ENCODE results near the gene RRAD. TPM values are rescaled to one million over a fixed set of nuclear protein-coding genes. Genes with fewer than 3 reads are reported as not detected.
A peak's percentile ranks its signal among the peaks of the same experiment; 100 is the strongest.
"Not testable (repeated sequence)": the region's sequence is repeated elsewhere in the genome, so short reads cannot be mapped to it uniquely, and the experiment has no call there.

RRAD gene
- total RNA-seq, 1 donor from 2014 or later, result not detected

DNA sequence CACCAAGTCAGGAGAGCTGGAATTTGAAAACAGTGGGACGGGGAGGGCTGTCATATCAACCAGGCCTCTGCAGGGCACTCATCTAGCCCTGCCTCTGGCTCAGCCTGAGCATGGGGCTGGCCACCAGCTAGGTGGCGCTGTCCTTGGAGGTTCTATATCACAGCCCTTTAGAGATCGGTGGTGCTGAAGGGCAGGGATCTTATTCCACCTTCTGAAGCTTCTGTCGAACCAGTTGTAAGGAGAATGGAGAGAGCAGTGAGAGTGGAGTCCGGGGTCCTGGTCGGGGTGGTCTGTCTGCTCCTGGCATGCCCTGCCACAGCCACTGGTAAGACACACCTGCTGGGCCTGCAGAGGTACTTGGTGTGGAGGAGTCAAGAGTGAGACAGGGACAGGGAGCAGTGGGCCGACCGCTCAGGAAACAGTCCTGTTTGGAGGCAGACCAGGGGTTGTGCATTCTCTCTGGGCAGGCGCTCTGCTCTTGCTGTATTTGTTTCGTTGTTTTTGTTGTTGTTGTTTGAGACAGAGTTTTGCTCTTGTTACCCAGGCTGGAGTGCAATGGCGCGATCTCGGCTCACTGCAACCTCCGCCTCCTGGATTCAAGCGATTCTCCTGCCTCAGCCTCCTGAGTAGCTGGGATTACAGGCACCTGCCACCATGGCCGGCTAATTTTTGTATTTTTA, 35.9 kb upstream of the RRAD start, which contains the start of gene CES3:
Gene CES3 (plus strand): TSS at position 202 of the 680 bp plus-strand sequence. CDS start 42 bp downstream, at position 244.
- DNase-seq (ENCODE audit: low spot score), result peak; percentile 83
- no peaks in the 10 kb centered on the region for H3K9me3 Mint-ChIP-seq (ENCODE audit: unreplicated experiment)
- H3K4me1 Mint-ChIP-seq (ENCODE audit: unreplicated experiment), result peaks cover 10% of the 10 kb centered on the region
- peaks cover 11% of the 10 kb centered on the region for H3K27me3 Mint-ChIP-seq (ENCODE audit: unreplicated experiment)
- TF ChIP-seq, protein P1, sequence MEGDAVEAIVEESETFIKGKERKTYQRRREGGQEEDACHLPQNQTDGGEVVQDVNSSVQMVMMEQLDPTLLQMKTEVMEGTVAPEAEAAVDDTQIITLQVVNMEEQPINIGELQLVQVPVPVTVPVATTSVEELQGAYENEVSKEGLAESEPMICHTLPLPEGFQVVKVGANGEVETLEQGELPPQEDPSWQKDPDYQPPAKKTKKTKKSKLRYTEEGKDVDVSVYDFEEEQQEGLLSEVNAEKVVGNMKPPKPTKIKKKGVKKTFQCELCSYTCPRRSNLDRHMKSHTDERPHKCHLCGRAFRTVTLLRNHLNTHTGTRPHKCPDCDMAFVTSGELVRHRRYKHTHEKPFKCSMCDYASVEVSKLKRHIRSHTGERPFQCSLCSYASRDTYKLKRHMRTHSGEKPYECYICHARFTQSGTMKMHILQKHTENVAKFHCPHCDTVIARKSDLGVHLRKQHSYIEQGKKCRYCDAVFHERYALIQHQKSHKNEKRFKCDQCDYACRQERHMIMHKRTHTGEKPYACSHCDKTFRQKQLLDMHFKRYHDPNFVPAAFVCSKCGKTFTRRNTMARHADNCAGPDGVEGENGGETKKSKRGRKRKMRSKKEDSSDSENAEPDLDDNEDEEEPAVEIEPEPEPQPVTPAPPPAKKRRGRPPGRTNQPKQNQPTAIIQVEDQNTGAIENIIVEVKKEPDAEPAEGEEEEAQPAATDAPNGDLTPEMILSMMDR (IDR thresholded peaks at IDR 0.05; ENCODE audit: unreplicated experiment), result peak; percentile 62
- H3K27ac Mint-ChIP-seq (ENCODE audit: unreplicated experiment), result peak within 1 kb of the TSS; percentile 84
- no peaks in the 10 kb centered on the region for H3K36me3 Mint-ChIP-seq (ENCODE audit: low read depth, unreplicated experiment)
- H3K4me3 Mint-ChIP-seq (ENCODE audit: unreplicated experiment), result peak within 1 kb of the TSS; percentile 59

DNA sequence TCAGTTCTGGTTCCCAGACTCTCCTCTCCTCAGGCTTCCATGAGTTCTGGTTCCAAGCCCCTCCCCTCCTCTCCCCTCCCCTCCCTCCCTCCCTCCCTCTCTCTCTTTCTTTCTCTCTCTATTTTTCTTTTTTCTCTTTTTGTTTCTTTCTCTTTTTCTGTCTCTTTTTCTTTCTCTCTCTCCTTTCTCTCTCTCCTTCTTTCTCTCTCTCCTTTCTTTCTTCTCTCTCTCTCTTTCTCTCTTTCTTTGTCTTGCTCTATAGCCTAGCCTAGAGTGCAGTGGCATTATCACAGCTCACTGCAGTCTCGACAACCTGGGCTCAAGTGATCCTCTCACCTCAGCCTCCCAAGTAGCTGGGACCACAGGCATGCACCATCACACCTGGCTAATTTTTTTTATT, 34.9 kb upstream of the RRAD start:
- TF ChIP-seq, protein P1 (IDR thresholded peaks at IDR 0.05; ENCODE audit: unreplicated experiment), result no peak
- no peak overlapping the region for H3K27ac Mint-ChIP-seq (ENCODE audit: unreplicated experiment)
- no peak for DNase-seq (ENCODE audit: low spot score)
- no peak overlapping the region for H3K4me3 Mint-ChIP-seq (ENCODE audit: unreplicated experiment)
- no peaks in the 10 kb centered on the region for H3K9me3 Mint-ChIP-seq (ENCODE audit: unreplicated experiment)
- peaks cover 10% of the 10 kb centered on the region for H3K4me1 Mint-ChIP-seq (ENCODE audit: unreplicated experiment)
- peaks cover 11% of the 10 kb centered on the region for H3K27me3 Mint-ChIP-seq (ENCODE audit: unreplicated experiment)
- H3K36me3 Mint-ChIP-seq (ENCODE audit: low read depth, unreplicated experiment), result no peaks in the 10 kb centered on the region

DNA sequence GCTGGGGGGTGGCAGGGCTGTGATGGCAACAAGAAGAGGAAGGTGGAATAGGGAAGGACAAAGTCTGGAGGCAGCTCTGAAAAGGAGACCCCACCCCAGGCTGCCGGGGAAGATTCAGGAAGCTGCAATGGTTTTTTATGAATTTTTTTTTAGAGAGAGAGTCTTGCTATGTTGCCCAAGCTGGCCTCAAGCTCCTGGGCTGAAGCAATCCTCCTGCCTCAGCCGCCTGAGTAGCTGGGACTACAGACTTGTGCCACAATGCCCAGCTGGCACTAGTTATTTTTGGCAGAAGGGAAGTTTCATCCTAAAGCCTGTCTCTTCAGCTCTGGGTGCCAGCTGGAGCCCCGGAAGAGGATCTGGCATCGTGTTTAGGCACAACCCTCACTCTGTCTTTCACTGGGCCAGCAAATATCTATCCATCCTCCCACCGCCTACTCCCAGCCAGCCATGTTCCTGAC, 34.4 kb upstream of the RRAD start:
- DNase-seq (ENCODE audit: low spot score), result no peak
- H3K4me3 Mint-ChIP-seq (ENCODE audit: unreplicated experiment), result no peak overlapping the region
- peaks cover 10% of the 10 kb centered on the region for H3K4me1 Mint-ChIP-seq (ENCODE audit: unreplicated experiment)
- no peaks in the 10 kb centered on the region for H3K9me3 Mint-ChIP-seq (ENCODE audit: unreplicated experiment)
- TF ChIP-seq, protein P1 (IDR thresholded peaks at IDR 0.05; ENCODE audit: unreplicated experiment), result no peak
- H3K36me3 Mint-ChIP-seq (ENCODE audit: low read depth, unreplicated experiment), result no peaks in the 10 kb centered on the region
- H3K27ac Mint-ChIP-seq (ENCODE audit: unreplicated experiment), result no peak overlapping the region
- peaks cover 11% of the 10 kb centered on the region for H3K27me3 Mint-ChIP-seq (ENCODE audit: unreplicated experiment)

DNA sequence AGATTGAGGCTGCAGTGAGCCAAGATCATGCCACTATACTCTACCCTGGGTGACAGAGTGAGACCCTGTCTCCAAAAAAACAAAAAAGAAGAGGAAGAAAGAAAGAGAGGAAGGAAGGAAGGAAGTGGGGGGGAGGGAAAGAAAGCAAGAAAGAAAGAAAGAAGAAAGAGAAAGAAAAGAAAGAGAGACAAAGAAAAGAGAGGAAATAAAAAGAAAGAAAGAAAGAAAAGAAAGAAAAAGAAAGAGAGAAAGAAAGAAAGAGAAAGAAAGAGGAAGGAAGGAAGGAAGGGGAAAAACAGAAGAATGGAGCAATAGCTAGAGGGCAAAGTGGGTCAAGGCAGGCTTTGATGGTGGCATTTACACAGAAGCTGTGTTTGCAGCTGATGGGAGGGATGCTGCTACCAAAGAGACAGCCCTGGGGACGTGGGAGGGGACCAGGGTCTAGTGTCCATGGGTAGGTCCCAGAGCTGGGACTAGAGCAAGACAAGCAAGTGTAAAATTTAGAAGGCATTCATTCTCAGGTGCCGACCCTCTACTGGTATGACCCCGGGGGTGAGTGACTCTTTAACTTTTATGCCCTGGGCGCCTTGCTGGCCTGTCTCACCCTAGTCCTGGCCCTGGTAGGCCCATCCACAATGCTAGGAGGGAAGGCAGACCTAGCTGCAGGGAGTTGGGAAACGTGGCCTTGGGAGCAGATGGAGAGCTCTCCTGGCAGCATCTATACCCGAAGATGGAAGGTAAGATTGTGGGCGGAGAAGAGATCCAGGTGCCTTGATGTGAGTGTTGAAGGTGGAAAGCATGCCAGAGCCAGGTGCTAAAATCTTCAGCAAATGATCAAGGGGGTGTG, 33.7 kb upstream of the RRAD start:
- TF ChIP-seq, protein P1 (IDR thresholded peaks at IDR 0.05; ENCODE audit: unreplicated experiment), result no peak
- Mint-ChIP-seq H3K4me3 (ENCODE audit: unreplicated experiment) (peak overlapping the region; percentile 27), H3K9me3 (ENCODE audit: unreplicated experiment) (no peaks in the 10 kb centered on the region), H3K4me1 (ENCODE audit: unreplicated experiment) (peaks cover 10% of the 10 kb centered on the region), H3K36me3 (ENCODE audit: low read depth, unreplicated experiment) (no peaks in the 10 kb centered on the region), H3K27me3 (ENCODE audit: unreplicated experiment) (peaks cover 11% of the 10 kb centered on the region), H3K27ac (ENCODE audit: unreplicated experiment) (no peak overlapping the region)
- DNase-seq (ENCODE audit: low spot score), result no peak

DNA sequence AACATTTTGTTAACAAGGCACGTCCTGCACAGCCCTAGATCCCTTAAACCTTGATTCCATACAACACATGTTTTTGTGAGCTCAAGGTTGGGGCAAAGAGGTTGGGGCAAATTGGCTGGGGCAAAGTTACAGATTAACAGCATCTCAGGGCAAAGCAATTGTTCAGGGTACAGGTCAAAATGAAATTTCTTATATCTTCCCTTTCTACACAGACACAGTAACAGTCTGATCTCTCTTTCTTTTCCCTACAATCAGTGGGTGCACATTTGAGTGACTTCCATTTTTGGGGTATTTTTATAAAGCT, 30.8 kb upstream of the RRAD start:
- H3K27me3 Mint-ChIP-seq (ENCODE audit: unreplicated experiment); H3K36me3 Mint-ChIP-seq (ENCODE audit: low read depth, unreplicated experiment); H3K9me3 Mint-ChIP-seq (ENCODE audit: unreplicated experiment); H3K27ac Mint-ChIP-seq (ENCODE audit: unreplicated experiment); DNase-seq (ENCODE audit: low spot score); H3K4me3 Mint-ChIP-seq (ENCODE audit: unreplicated experiment); H3K4me1 Mint-ChIP-seq (ENCODE audit: unreplicated experiment): not testable (repeated sequence)

DNA sequence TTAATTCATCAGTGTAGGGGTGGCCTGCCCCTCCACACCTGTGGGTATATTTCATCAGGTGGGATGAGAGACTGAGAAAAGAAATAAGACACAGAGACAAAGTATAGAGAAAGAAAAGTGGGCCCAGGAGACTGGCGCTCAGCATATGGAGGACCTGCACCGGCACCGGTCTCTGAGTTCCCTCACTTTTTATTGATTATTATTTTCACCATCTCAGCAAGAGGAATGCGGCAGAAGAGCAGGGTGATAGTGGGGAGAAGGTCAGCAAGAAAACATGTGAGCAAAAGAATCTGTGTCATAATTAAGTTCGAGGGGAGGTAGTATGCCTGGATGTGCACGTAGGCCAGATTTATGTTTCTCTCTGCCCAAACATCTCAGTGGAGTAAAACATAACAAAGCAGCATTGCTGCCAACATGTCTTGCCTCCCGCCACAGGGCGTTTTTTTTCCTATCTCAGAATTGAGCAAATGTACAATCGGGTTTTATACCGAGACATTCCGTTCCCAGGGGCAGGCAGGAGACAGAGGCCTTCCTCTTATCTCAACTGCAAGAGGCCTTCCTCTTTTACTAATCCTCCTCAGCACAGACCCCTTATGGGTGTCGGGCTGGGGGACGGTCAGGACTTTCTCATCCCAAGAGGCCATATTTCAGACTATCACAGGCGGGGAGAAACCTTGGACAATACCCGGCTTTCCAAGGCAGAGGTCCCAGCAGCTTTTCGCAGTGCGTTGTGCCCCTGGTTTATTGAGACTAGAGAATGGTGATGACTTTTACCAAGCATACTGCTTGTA, 30.2 kb upstream of the RRAD start:
- not testable (repeated sequence) for H3K36me3 Mint-ChIP-seq (ENCODE audit: low read depth, unreplicated experiment); DNase-seq (ENCODE audit: low spot score); H3K9me3 Mint-ChIP-seq (ENCODE audit: unreplicated experiment); H3K4me3 Mint-ChIP-seq (ENCODE audit: unreplicated experiment); H3K27me3 Mint-ChIP-seq (ENCODE audit: unreplicated experiment); H3K27ac Mint-ChIP-seq (ENCODE audit: unreplicated experiment); H3K4me1 Mint-ChIP-seq (ENCODE audit: unreplicated experiment)
